ENCODE data around the gene SLC22A31. TPM values are rescaled to one million over a fixed set of nuclear protein-coding genes. Genes with fewer than 3 reads are reported as not detected.

The SLC22A31 gene
- total and polyA plus RNA-seq, 9 donors, result 0.94 to 7.8 (median 2.7) TPM; not detected in 2

DNA sequence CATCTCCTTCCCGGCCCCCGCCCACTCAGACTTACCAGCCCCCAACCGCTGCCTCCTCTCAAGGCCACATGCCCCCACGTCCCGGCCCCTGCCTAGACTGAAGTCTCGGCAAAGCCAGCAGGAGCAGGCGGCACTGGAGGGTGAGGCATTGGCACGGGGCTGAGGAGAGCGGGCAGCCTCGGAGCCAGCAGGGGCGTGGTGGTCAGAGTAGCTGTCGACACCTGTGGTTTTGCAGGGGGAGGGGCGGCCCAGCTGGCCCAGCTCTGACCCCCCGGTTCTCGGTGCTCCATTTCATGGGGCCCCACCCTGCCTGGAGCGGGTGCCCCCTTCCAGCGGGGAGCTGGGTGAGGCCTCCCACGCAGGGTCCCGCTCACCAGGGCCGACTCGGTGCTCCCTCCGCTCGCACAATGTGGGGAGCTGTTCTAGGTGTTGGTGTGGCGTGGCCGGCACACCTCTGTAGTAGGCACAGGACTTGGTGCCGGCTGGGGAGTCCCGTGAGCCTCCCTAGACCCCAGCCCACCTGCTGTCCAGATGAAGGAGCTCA is 24.1 kb downstream of the SLC22A31 start:
- H3K27me3 ChIP-seq, result peaks cover 6% of the 10 kb centered on the region
- H3K9me3 ChIP-seq, result no peaks in the 10 kb centered on the region
- DNase-seq, result no peak
- H3K36me3 ChIP-seq, result no peaks in the 10 kb centered on the region
- WGBS, 3 donors, result 40 to 62% (median 57%) methylated on average over 22 to 27 of the region's 27 CpGs
- no peak overlapping the region for H3K4me3 ChIP-seq
- intact Hi-C loops (cut with DNase I), result no loop called here
- no peaks in the 10 kb centered on the region for H3K4me1 ChIP-seq (ENCODE audit: insufficient read depth)
- H3K27ac ChIP-seq, result no peak overlapping the region
- TF ChIP-seq, protein P1, sequence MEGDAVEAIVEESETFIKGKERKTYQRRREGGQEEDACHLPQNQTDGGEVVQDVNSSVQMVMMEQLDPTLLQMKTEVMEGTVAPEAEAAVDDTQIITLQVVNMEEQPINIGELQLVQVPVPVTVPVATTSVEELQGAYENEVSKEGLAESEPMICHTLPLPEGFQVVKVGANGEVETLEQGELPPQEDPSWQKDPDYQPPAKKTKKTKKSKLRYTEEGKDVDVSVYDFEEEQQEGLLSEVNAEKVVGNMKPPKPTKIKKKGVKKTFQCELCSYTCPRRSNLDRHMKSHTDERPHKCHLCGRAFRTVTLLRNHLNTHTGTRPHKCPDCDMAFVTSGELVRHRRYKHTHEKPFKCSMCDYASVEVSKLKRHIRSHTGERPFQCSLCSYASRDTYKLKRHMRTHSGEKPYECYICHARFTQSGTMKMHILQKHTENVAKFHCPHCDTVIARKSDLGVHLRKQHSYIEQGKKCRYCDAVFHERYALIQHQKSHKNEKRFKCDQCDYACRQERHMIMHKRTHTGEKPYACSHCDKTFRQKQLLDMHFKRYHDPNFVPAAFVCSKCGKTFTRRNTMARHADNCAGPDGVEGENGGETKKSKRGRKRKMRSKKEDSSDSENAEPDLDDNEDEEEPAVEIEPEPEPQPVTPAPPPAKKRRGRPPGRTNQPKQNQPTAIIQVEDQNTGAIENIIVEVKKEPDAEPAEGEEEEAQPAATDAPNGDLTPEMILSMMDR (IDR thresholded peaks at IDR 0.05), result no peak
- TF ChIP-seq POLR2A (IDR thresholded peaks at IDR 0.05) (no peak), EP300 (IDR thresholded peaks at IDR 0.05) (no peak)

DNA sequence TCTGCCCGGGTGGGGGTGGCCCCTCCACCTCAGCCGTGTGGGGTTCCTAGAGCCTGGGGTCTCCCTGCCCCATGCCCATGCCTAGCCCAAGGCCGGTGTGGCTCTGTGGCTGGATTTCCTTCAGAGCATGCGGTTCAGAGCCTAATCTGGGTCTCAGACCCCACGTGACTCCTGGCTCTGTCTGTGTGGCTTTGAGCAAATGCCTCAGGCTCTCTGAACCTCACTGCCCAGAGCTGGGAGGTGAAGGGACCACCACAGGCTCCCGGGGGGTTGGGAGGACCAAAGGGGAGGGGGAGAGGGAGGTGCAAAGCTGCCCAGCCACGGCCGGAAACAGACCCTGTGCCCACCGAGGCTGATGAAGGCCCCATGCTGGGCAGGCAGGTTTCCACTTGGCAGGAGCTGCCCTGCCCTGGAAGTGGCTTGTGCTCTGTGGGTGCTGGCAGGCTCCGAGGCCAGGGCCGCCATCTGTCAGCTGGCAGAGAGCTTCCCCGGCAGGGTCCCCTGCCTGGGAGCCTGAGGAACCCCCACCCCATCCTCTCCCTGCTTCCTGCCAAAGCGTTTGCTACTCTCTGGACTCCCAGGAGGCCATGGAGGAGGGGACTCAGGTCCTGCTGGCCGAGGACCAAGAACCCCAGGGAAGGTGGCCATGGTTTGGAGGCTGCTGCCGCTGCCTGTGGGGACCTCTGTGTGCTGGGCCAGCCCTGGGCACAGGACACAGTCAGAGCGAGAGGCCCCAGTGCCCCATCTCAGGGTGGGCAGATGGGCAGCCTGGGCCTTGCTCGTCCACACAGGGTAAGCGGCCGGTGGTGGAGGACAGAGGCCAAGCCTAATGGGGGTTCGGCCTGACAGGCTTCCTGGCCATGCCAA is 24.8 kb downstream of the SLC22A31 start:
- H3K4me3 ChIP-seq, result no peak overlapping the region
- H3K4me1 ChIP-seq (ENCODE audit: insufficient read depth), result peaks cover 3% of the 10 kb centered on the region
- no peak overlapping the region for H3K27ac ChIP-seq
- intact Hi-C loops (cut with DNase I), result no loop called here
- no peaks in the 10 kb centered on the region for H3K36me3 ChIP-seq
- peaks cover 6% of the 10 kb centered on the region for H3K27me3 ChIP-seq
- H3K9me3 ChIP-seq, result no peaks in the 10 kb centered on the region
- DNase-seq, result no peak
- WGBS, 3 donors, result 20 to 40% (median 28%) methylated on average over 19 to 20 of the region's 20 CpGs
- TF ChIP-seq, protein P1 (IDR thresholded peaks at IDR 0.05), result no peak
- no peak for TF ChIP-seq POLR2A (IDR thresholded peaks at IDR 0.05)
- TF ChIP-seq EP300 (IDR thresholded peaks at IDR 0.05), result no peak

DNA sequence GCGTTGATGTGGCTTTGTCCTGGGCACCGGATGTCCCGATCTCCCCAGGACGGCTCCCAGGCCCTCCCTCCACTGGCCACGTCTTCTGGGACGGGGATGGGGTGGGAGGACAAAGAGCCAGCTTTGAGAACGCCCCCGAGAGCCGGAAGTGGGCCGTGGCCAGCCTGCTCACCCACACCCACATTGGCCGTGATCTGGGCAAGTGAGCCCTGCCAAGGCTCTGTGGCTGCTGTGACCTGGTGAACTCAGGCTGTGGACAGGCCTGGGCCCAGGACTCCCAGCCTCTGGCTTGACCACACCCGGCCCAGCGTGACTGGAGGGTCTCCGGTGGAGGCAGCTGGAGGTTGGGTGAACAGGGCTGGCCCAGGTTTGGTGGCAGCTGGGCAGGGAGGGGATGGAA is 25.5 kb downstream of the SLC22A31 start:
- TF ChIP-seq, protein P1 (IDR thresholded peaks at IDR 0.05), result no peak
- no peak for TF ChIP-seq POLR2A (IDR thresholded peaks at IDR 0.05)
- TF ChIP-seq EP300 (IDR thresholded peaks at IDR 0.05), result no peak
- H3K27me3 ChIP-seq, result peaks cover 6% of the 10 kb centered on the region
- intact Hi-C loops (cut with DNase I), result no loop called here

DNA sequence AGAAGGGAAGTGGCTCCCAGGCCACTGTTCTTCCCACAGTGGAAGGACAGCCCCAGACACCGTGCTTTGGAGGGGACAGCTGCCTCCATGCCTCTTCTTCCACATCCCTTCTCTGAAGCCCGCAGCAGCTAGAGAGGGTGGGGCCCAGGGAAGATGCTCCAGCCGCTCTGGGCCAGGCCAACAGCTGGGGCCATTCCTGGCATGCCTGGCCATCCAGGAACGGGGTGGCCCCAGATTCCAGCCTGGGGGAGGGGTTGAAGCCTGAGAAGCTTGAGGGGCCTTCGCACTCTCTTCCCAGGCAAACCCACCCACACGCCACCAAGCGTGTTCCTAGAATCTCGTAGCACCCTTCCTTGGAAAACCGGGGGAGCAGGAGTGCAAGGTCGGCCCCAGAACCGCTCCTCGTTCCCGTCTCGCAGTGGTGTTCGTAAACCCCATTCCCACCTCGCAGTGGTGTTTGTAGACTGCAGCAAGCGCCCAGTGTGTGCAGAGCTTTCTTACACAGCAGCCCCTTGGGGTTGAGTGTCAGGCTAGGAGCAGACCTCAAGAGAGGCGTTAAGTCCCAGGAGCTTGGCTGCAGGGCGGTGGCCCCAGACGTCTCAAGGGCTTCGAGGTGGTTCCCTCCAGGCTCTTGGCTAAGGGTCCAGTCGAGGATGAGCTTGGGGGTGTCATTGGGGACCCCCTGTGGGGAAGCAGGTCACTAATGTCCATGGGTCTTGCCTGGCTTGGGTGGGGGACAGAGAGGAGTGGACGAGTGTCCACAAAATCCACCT is 26.1 kb downstream of the SLC22A31 start:
- Histone ChIP-seq H3K27me3 (peaks cover 6% of the 10 kb centered on the region), H3K9me3 (no peaks in the 10 kb centered on the region), H3K4me3 (no peak overlapping the region), H3K36me3 (no peaks in the 10 kb centered on the region), H3K27ac (no peak overlapping the region), H3K4me1 (ENCODE audit: insufficient read depth) (peaks cover 3% of the 10 kb centered on the region)
- no peak for TF ChIP-seq POLR2A (IDR thresholded peaks at IDR 0.05)
- no peak for TF ChIP-seq EP300 (IDR thresholded peaks at IDR 0.05)
- TF ChIP-seq, protein P1 (IDR thresholded peaks at IDR 0.05), result no peak
- no peak for DNase-seq
- intact Hi-C loops (cut with DNase I), result no loop called here
- WGBS, 3 donors, result 36 to 48% (median 38%) methylated on average over 23 of the region's 23 CpGs

More for the DNA sequence above, 25.5 kb downstream of the SLC22A31 start:
- peaks cover 3% of the 10 kb centered on the region for H3K4me1 ChIP-seq (ENCODE audit: insufficient read depth)
- no peak for DNase-seq
- 58 to 67% (median 67%) methylated on average over 11 to 14 of the region's 14 CpGs for WGBS, 3 donors
- H3K36me3 ChIP-seq, result no peaks in the 10 kb centered on the region
- no peak overlapping the region for H3K27ac ChIP-seq
- no peak overlapping the region for H3K4me3 ChIP-seq
- H3K9me3 ChIP-seq, result no peaks in the 10 kb centered on the region

Data from ovary (tissue), 9 donors.